HPDE6-E6E7 (cell line): ENCODE results near the gene RAB30.

ENCODE experiments used
- DNase-seq: peaks from one replicate; pipeline ENCODE4 v3.0.0; 2011; ENCODE audit warnings: missing footprints; ENCODE audit errors: extremely low spot score

RAB30 gene

GRCh38 chr11:83039566-83039965 is 32.1 kb downstream of the RAB30 start:
- DNase-seq, result no peak

DNA sequence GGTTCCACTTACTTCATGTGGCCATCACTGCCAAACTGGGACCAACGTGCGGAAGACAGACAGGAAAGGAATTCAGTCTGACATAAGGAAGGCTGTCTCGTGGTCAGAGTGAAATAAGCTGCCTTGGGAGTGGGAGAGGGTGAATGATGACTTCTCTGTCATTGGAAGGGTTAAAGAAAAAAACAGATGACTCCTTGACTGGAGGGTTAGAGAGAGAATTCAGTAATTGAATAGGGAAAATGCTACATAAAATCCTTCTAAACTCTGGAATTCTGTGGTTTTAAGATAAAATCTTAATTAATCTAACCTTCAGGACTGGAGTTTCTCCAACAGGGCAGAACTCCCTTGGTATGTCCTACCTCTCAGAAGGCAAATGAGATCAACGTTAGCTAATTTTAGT is 33.8 kb downstream of the RAB30 start:
- DNase-seq, result no peak

DNA sequence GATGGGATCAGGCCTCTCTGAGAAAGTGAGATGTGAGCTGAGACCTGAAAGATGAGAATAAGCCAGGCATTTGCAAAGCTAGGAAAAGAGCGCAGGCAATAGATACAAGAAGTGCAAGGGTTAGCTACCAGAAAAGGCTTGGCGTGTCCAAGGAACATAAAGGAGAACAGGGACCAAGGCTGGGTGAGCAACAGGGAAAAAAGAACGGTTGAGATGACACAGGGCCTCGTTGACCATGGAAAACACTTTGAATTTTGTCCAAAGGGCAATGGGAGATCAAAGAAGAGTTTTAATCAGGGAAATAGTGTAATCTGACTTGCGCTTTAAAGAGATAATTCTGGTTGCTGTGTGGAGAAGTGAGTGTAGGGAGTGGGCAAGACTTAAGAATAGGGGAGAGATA is 35.0 kb downstream of the RAB30 start:
- DNase-seq, result no peak

DNA sequence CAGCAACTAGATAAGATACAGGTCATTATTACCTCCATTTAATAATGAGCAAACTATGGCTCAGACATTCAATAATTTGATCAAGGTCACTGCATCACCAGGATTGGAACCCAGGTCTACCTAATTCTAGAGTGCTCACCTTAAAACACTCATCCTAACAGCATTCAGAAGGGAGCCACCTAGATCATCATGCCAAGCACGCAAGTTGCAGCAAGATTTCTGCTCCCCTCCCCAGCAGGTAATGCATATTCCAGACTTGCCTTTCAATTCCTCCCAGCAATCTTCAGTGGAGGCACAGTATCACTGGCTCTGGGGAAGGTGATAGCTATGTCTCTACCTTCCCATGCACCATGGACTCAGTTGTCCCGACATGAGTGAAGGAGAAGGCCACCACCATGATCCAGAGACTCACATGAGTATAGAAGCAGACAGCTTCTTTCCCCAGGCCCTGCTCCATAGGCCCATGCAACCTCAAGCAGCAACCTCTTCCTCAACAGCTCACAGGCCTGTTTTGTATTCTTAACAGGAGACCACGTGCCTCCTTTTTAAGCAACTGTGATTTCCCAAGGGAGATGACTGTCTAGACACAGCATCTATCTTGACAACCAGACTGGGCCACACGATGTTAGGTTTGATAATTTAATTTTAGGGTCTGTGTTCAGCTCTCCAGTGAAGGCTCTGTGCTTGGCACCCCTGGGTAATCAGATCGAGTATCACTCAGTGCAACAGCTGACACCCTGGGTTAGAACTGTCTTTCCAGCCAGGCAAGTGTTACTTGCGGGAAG is 36.4 kb downstream of the RAB30 start:
- no peak for DNase-seq

GRCh38 chr11:83034673-83035014 is 37.1 kb downstream of the RAB30 start:
- no peak for DNase-seq

DNA sequence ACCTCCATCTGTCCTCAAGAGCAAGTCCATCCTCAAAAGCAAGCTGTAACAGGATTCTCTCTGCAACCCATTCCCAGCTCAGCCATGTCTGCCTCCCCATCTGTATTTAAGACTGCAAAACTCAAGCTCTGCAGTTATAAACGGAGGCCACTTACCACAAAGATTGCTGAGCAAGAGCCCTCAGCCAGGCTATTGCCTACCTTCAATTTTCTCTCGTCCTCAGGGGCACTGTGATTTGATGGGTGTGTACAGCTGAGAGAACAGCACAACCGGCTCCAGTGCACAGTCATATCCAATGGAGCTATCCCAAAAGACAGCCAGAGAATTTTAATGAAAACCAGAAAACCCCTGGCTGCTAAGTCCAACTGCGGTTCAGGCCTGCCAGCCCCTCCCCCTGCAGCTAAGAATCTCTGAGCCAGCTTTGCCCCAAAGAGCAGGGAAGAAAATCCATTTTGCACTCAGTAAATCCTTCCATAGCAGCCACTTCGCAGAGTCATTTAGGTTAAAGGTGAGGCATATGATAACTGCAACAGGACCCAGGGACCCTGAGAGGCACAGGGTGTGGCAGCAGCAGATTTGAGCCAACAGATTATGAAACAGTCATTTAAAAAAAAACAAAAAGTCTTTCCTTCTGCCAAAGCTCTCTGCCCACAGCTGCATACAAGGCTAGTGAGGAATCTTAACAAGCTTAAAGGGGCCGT is 37.6 kb downstream of the RAB30 start:
- no peak for DNase-seq

GRCh38 chr11:83033371-83033770 is 38.3 kb downstream of the RAB30 start:
- DNase-seq, result no peak

GRCh38 chr11:83031127-83031526 is 40.6 kb downstream of the RAB30 start:
- no peak for DNase-seq

GRCh38 chr11:83027794-83028193 is 43.9 kb downstream of the RAB30 start:
- DNase-seq, result no peak

DNA sequence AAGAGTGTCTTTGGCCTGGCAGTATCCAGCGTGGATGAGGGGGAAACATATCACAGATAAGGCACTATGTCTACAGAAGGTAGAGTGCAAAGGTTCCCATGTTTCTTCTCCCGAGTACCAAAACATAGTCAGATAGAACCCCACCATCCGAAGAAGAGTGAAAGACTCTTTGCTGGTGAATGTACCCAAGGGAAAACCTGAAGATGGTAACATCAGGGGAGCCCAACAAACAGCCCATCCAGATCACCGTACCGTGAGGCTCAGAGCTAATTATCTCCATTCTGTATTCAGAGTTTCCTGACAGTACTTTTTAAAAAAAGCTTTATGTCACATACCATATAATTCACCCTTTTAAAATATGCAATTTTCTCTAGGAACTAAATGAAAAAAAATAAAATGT is 44.4 kb downstream of the RAB30 start:
- no peak for DNase-seq

- DNase-seq, result no peak
Observed at GRCh38 chr11:83026229-83026628, 45.5 kb downstream of the RAB30 start.

- no peak for DNase-seq
Observed at GRCh38 chr11:83025267-83025704, 46.4 kb downstream of the RAB30 start.

DNA sequence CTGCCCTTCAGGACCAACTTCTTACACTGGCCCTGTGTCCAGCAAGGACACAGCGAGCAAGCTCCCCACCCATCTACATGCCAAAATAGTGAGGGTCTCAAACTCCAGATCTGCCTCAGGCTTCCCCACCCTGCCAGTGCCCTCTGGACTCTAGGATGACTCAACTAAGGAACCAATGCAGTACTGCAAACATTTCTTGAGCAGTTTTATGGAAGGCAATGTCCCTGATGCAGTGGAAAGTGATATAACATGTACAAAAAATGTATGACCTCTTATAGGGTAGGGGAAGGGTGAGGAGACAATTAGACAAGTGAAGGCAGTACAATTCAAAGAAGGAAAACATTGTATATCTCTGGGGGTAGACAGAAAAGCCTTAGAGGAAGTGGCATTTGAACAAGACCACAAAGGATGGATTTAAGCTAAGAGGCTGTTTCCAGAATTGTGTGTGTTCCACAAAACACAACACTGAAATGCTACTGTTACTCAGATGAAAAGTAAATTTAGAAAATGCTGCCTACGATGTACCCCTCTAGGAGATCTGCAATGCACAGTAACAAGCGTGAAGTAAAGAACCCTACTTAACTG is 47.3 kb downstream of the RAB30 start:
- DNase-seq, result no peak

DNA sequence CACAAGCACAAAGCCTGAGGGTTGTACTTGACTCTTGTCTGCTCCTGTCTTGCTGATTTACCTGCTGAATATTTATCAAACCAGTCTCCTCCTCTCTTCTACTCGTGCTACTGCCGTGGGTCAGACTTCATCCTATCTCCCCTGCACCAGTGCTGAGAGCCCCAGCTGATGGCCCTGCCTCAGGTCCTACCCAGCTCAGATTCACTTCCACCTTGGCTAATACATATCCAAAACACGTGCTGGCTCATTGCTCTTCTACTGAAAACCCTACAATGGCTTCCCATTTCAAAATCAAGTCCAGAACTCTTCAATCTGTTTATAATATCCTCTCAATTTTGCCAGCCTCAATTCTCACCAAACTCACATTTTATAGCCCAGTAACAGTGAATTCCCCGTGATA is 48.3 kb downstream of the RAB30 start:
- no peak for DNase-seq

DNA sequence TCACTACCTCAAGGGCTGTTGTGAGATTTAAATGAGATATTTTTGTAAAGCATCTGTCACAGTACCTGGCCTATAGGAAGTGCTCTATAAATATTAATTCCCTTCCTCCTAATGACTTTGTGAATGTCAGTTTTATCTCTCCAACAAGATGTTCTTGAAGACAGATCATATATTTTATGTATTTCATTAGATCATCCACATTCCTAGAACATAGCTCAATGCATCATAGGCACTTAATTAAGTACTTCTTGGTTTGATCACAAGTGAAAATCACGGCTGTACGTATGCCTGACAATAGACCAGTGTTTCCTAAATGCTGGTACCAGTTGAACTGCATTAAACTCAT is 49.9 kb downstream of the RAB30 start:
- no peak for DNase-seq

DNA sequence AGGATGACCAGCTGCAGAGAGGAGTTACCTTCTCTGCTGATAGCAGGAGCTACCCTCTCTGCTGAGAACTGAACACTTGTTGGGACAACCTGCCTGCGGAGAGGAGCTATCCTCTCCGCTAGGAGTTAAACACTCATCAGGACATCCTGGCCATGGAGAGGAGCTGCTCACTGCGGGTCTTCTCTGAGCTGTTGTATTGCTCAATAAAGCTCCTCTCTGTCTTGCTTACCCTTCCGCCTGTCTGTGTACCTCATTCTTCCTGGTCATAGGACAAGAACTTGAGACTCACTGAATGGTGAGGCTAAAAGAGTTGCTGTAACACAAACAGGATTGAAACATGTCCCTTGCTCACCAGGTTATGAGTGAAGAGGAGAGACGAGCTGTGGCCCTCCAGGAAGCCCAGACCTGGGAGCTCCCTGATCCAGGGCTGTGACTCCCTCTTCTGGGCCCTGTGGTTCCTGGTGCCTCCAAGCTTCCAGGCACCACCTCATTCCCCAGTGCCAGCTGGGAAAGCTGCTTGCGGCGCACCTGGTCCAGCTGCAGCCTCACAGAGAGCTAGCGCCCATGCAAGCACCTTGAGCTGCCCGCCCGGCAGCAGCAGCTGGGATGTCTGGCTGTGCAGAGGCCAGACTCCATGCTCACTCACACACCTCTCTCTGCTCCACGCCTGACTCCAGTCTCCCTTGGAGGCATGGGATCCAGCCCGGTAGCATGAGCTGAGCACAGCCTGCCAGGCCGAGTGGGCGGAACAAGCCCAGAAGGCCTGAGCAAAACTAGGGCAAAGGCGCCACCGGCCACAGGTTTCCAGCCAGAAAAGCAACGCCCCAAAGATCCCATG is 50.5 kb downstream of the RAB30 start:
- no peak for DNase-seq

DNA sequence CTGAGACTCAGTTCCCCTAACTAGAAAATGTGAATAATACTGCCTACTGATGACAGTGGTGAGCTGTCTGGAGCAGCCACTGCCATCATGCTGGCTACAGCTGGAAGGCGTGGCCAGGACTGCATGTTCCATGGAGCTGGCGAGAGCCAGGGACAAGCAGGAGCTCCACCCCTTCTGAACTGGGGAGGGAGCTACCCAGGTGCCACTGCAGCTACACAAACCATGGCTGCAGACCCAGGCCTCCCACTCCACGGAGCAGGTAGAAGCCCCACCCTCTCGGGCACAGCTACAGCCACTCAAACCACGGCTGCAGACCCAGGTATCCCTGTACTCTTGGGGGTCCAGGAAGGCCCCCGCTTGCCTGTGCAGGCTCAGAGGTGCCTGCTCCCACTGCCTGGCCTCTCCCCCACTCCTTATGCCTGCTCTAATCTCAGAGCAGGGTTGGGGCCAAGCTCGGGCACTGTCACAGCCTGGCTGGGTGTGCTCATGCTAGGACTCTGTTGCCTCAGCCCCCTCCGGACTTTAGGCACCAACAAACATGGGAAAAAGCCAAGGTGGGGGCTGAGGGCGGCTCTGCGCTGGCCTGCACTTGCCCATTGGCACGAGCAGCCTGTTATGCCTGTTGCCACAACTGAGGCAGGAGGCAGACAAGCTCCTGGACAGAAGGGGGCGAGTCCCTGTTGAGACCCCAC is 51.7 kb downstream of the RAB30 start:
- no peak for DNase-seq

DNA sequence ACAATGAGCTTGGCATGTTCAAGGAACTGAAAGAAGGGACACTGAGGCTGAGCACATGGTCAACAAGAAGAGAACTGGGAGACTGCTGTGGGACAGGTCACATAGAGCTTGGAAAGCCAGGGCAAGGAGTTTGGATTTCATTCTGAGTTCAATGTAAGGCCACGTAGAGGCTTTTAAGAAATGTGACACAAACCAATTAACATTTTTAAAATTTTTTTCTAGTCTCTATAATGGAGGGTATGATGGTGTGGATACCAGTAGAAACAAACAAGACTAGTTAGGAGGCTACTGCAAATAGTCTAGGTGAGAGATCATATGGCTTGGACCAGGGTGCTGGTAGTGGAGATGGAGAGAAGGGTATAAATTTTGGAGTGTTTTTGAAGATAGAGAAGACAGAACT is 56.7 kb downstream of the RAB30 start:
- no peak for DNase-seq

- DNase-seq, result no peak
Observed at GRCh38 chr11:83012168-83013067, 59.3 kb downstream of the RAB30 start.

- no peak for DNase-seq
Observed at GRCh38 chr11:83011333-83012167, 60.1 kb downstream of the RAB30 start.
